ENCODE measurements around the gene RHBDF2. TPM values are rescaled to one million over a fixed set of nuclear protein-coding genes. Genes with fewer than 3 reads are reported as not detected.

The RHBDF2 gene
- total and polyA plus RNA-seq, 2 donors (not counting 3 experiments of a cell fraction or from before 2014, with no cell fraction given), result 25.5 to 38.5 TPM

GRCh38 chr17:76431509-76431908, 69.7 kb downstream of the RHBDF2 start:
- H3K27me3 ChIP-seq (ENCODE audit: control insufficient read depth in 2 of 2, insufficient read depth in 2 of 2, low read length in 2 of 2), result no peaks in the 10 kb centered on the region
- peaks cover 22% of the 10 kb centered on the region for H3K4me1 ChIP-seq (ENCODE audit: control insufficient read depth, extremely low read depth, insufficient read depth, low read length)
- no peaks in the 10 kb centered on the region for H3K9me3 ChIP-seq (replicated peaks; ENCODE audit: control insufficient read depth, insufficient read depth, low read length)
- H3K27ac ChIP-seq (ENCODE audit: insufficient read depth, low read depth, low read length), result no peak overlapping the region
- no peaks in the 10 kb centered on the region for H3K9me1 ChIP-seq (replicated peaks; ENCODE audit: control insufficient read depth, extremely low read depth, insufficient read depth, low read length)
- no peak overlapping the region for H2AFZ ChIP-seq (ENCODE audit: low read depth, low read length)
- no peaks in the 10 kb centered on the region for H3K36me3 ChIP-seq (ENCODE audit: control insufficient read depth in 2 of 2, extremely low read depth in 1 of 2, insufficient read depth in 2 of 2, low read length in 2 of 2)
- CTCF ChIA-PET, result no interaction called here
- H3K4me3 ChIP-seq (replicated peaks in 1 of 3; ENCODE audit: insufficient read depth in 1 of 3, low read depth in 1 of 3, low read length in 3 of 3), result no peak overlapping the region
- TF ChIP-seq POLR2AphosphoS5 (IDR thresholded peaks at IDR 0.05; ENCODE audit: insufficient read depth, low read depth, low read length), result no peak
- no peak for TF ChIP-seq MAX (IDR thresholded peaks at IDR 0.05; ENCODE audit: insufficient read depth, insufficient read length)
- no peak for TF ChIP-seq MYC (IDR thresholded peaks at IDR 0.05; ENCODE audit: low read depth, low read length)
- no peak for TF ChIP-seq GATA2 (IDR thresholded peaks at IDR 0.05; ENCODE audit: insufficient read depth, insufficient read length, low read depth, low read length)
- no peak for TF ChIP-seq FOS (IDR thresholded peaks at IDR 0.05; ENCODE audit: borderline replicate concordance, insufficient read depth, low read length)
- TF ChIP-seq POLR2A (IDR thresholded peaks at IDR 0.05; ENCODE audit: low read depth, low read length), result no peak
- TF ChIP-seq EZH2 (IDR thresholded peaks at IDR 0.05; ENCODE audit: borderline replicate concordance, low read depth, low read length, severe bottlenecking), result no peak
- no peak for TF ChIP-seq CTCF (IDR thresholded peaks at IDR 0.05; ENCODE audit: extremely low read depth in 1 of 2, insufficient read depth in 1 of 2, low read depth in 1 of 2, low read length in 2 of 2)
- no peak for TF ChIP-seq JUN (IDR thresholded peaks at IDR 0.05; ENCODE audit: borderline replicate concordance, insufficient read depth, insufficient read length, low read depth)
- H3K9ac ChIP-seq (replicated peaks; ENCODE audit: extremely low read depth, insufficient read depth, low read length), result no peak overlapping the region
- no peak for DNase-seq (ENCODE audit: low read depth, low spot score)
- POLR2A ChIA-PET, result no interaction called here
- H3K79me2 ChIP-seq (ENCODE audit: control insufficient read depth, insufficient read depth, low read length), result peaks cover 40% of the 10 kb centered on the region
- BruUV-seq (replicated peaks), result no TSS peak
- intact Hi-C loops (cut with micrococcal nuclease) (no loop called here), dilution Hi-C loops (cut with MboI; ENCODE audit: extremely low pct_ligation_motif_present, low sequenced_read_pairs) (loop anchor here (25.0 kb wide), 1 partner anchor 219 kb away; no protein-coding TSS in a partner anchor)
- no peaks in the 10 kb centered on the region for H4K20me1 ChIP-seq (replicated peaks; ENCODE audit: control insufficient read depth, extremely low read depth, insufficient read depth, low read length)
- H3K4me2 ChIP-seq (ENCODE audit: insufficient read depth, low read length), result no peak overlapping the region
- no peak for FAIRE-seq
